ENCODE measurements around the gene XKR8. TPM values are rescaled to one million over a fixed set of nuclear protein-coding genes. Genes with fewer than 3 reads are reported as not detected.

Gene XKR8
- total and polyA plus RNA-seq, 10 of the 15 experiments (the other 5 are each of a cell fraction or from before 2014, with no cell fraction given), result 0.80 to 3.7 (median 2.6) TPM

GRCh38 chr1:27979151-27979858 lies 19.5 kb downstream of the XKR8 start (continued):
- TF ChIP-seq, protein P1, sequence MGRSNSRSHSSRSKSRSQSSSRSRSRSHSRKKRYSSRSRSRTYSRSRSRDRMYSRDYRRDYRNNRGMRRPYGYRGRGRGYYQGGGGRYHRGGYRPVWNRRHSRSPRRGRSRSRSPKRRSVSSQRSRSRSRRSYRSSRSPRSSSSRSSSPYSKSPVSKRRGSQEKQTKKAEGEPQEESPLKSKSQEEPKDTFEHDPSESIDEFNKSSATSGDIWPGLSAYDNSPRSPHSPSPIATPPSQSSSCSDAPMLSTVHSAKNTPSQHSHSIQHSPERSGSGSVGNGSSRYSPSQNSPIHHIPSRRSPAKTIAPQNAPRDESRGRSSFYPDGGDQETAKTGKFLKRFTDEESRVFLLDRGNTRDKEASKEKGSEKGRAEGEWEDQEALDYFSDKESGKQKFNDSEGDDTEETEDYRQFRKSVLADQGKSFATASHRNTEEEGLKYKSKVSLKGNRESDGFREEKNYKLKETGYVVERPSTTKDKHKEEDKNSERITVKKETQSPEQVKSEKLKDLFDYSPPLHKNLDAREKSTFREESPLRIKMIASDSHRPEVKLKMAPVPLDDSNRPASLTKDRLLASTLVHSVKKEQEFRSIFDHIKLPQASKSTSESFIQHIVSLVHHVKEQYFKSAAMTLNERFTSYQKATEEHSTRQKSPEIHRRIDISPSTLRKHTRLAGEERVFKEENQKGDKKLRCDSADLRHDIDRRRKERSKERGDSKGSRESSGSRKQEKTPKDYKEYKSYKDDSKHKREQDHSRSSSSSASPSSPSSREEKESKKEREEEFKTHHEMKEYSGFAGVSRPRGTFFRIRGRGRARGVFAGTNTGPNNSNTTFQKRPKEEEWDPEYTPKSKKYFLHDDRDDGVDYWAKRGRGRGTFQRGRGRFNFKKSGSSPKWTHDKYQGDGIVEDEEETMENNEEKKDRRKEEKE (IDR thresholded peaks at IDR 0.05), result no peak
- TF ChIP-seq RELA (IDR thresholded peaks at IDR 0.05; ENCODE audit: borderline replicate concordance, partially characterized antibody) (no peak), ESRRA (IDR thresholded peaks at IDR 0.05; ENCODE audit: low read length) (no peak), TCF7 (IDR thresholded peaks at IDR 0.05; ENCODE audit: borderline replicate concordance) (no peak), SMC3 (IDR thresholded peaks at IDR 0.05; ENCODE audit: borderline replicate concordance, low read length) (peak; percentile 71; the same call in 1 of the 2 replicates), NFIC (IDR thresholded peaks at IDR 0.05; ENCODE audit: low read depth, low read length) (peak; percentile 52; the same call in 1 of the 2 replicates), MEF2A (IDR thresholded peaks at IDR 0.05; ENCODE audit: insufficient read depth, low read depth, low read length) (peak; percentile 83), NFXL1 (IDR thresholded peaks at IDR 0.05; ENCODE audit: borderline replicate concordance) (no peak), EP300 (IDR thresholded peaks at IDR 0.05; ENCODE audit: borderline replicate concordance in 1 of 2, control insufficient read depth in 1 of 2, low read depth in 2 of 2, low read length in 2 of 2) (no peak), BHLHE40 (IDR thresholded peaks at IDR 0.05; ENCODE audit: borderline replicate concordance in 1 of 2, low read depth in 2 of 2, low read length in 1 of 2) (no peak), NBN (IDR thresholded peaks at IDR 0.05) (no peak), TBL1XR1 (IDR thresholded peaks at IDR 0.05; ENCODE audit: low read depth, low read length) (no peak), CHD1 (IDR thresholded peaks at IDR 0.05; ENCODE audit: low read depth, low read length) (no peak)

Data from GM12878 (cell line).